Pancreas (tissue), 10 donors: Measurements from ENCODE around the gene RAB24. TPM values are rescaled to one million over a fixed set of nuclear protein-coding genes. Genes with fewer than 3 reads are reported as not detected.

Experiments used
- ATAC-seq, 4 donors: fragments of 200-7000 bp; cut with Tn5 transposase; one replicate each; pipeline versions ENCODE4 v1.8.0 to v1.9.1; 2020; ENCODE audit warnings: mild to moderate bottlenecking in 4 of 4, moderate library complexity in 4 of 4
- DNase-seq, 6 donors: peaks; one replicate each; pipeline ENCODE4 v3.0.0-alpha.2; 2020
- FAIRE-seq: peaks from 2 replicates; lab custom pipeline; 2012; peaks lifted over from hg19 to GRCh38; lab: Jason Lieb, UNC
- H3K27ac ChIP-seq, 4 donors: fragments of 200-600 bp; sonication (generic); 1 replicate in 3 of 4; 2 replicates in 1 of 4; pipeline versions ENCODE4 v1.5.0 to v1.8.0; 2020
- H3K27me3 ChIP-seq, 4 donors: fragments of 200-600 bp; one replicate each; pipeline ENCODE4 v1.8.0; 2021
- H3K36me3 ChIP-seq, 3 donors: fragments of 200-600 bp; sonication (generic) in 1 of 3; one replicate each; pipeline versions ENCODE4 v1.5.0 to v1.8.0; 2020 to 2021
- H3K4me1 ChIP-seq, 3 donors: fragments of 200-600 bp; one replicate each; pipeline ENCODE4 v1.8.0; 2021
- H3K4me3 ChIP-seq, 4 donors: fragments of 200-600 bp; sonication (generic) in 2 of 4; one replicate each; pipeline versions ENCODE4 v1.5.0 to v1.8.0; 2020 to 2021
- H3K9me3 ChIP-seq, 4 donors: fragments of 200-600 bp; one replicate each; pipeline ENCODE4 v1.8.0; 2021
- CTCF ChIP-seq, 4 donors: fragments of 200-600 bp; sonication (generic) in 3 of 4; IDR thresholded peaks; one replicate each; pipeline versions ENCODE4 v1.5.0 to v1.8.0; 2021; ENCODE audit warnings: antibody characterized with exemption in 4 of 4
- WGBS, 2 donors: extraction: QIAGEN DNeasy Blood & Tissue Kit; methylation state at CpG; one replicate each; pipeline ENCODE4 v1.1.7; 2013; 5-methylcytosine and 5-hydroxymethylcytosine counted together
- intact Hi-C, 3 donors: fragments of 100-400 bp; cut with DNase I; formaldehyde crosslinking; loops; one replicate each; pipeline versions ENCODE4 v1.11.1 to v1.14.2; 2022
- polyA plus RNA-seq, 2 donors: library from polyadenylated mRNA; stranded (reverse); fragments of 200-250 nt; gene quantifications; one replicate each; pipeline ENCODE4 v1.2.3, GENCODE V29; 2013
- total RNA-seq, 6 donors: library from RNA; stranded (reverse); fragmentation: NEBNext Ultra II Directional in 4 of 6; extraction: Animal tissue kit (Norgen Biotek cat#: 25700) in 4 of 6; gene quantifications; one replicate each; pipeline versions ENCODE4 v1.2.1 to v1.2.4, GENCODE V29; 2021 to 2023
- donor health status: healthy with polysubstance abuse.
- donor health status: DM: no; HTN: no; CAD: no; lungs with moderate emphysema.
- donor health status: DM: no; HTN: no; CAD: no.
- donor health status: control.
- donor health status: control.
- donor health status: Bipolar disorder and iron deficiency.
- donor health status: DM: yes; HTN: yes; CAD: no.
- donor health status: DM: no; HTN: no; CAD: no.
- donor health status: DM: no; HTN: no; CAD: no.
- donor health status: DM: yes; HTN: yes; CAD: no.

RAB24 gene
- total and polyA plus RNA-seq, 8 donors = 34.5 to 160 (median 38.6) TPM

DNA sequence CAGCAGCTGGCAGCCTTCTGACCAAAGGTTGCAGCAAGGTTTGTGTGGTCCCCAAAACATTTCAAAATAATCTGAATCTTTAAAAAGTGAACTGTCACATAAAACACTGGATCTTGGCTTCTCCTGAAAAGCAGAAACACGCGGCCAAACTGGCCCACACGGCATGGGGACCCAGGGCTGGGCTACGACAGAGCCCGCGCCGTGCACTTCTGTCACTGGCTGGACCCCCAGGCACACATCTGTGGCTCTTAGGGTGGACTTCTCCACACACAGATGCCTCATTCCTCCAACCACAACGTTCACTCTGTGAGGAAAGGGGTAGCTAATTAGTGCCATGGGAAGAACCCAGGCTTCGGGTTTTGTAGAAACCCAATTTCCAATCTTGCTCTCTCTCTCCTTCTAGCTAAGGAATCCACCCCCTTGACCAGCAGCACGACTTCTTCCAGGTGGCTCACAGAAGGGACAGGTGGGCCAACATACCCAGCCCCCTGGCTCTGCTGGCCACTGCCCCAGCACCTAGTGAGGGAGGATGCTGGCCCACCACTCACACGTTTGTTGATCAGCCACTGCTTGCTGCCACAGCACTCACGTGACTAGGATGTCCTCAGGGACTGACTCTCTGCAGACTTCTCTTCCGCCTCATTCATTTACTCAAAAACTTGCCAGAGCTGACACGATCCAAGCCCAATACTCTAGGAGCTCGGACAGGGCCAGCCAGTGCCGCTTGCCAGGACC lies 30.1 kb upstream of the RAB24 start:
- ATAC-seq = no peak
- Histone ChIP-seq H3K4me1 (peaks cover 0 to 10% (median 0%) of the 10 kb centered on the region in 3 donors), H3K27me3 (no peaks in the 10 kb centered on the region), H3K36me3 (peaks cover 0 to 68% (median 47%) of the 10 kb centered on the region in 3 donors), H3K9me3 (no peaks in the 10 kb centered on the region), H3K4me3 (no peak overlapping the region), H3K27ac (no peak overlapping the region)
- peak in 1 of 6 donors; percentile 36 for DNase-seq
- intact Hi-C loops = no loop called here
- 90% methylated on average over 15 to 16 of the region's 16 CpGs for WGBS, 2 donors
- FAIRE-seq = no peak
- no peak for TF ChIP-seq CTCF (IDR thresholded peaks at IDR 0.05)

GRCh38 chr5:177332896-177333260 lies 29.4 kb upstream of the RAB24 start:
- no peak for ATAC-seq
- intact Hi-C loops = no loop called here
- Histone ChIP-seq H3K9me3 (no peaks in the 10 kb centered on the region), H3K4me3 (no peak overlapping the region), H3K27me3 (no peaks in the 10 kb centered on the region), H3K4me1 (peaks cover 0 to 14% (median 5%) of the 10 kb centered on the region in 3 donors), H3K36me3 (peaks cover 0 to 61% (median 40%) of the 10 kb centered on the region in 3 donors), H3K27ac (no peak overlapping the region)
- TF ChIP-seq CTCF (IDR thresholded peaks at IDR 0.05) = no peak
- WGBS, 2 donors = 94 to 95% methylated on average over 13 of the region's 13 CpGs
- no peak for FAIRE-seq
- DNase-seq = peak in 1 of 6 donors; percentile 69

GRCh38 chr5:177332031-177332895 lies 28.7 kb upstream of the RAB24 start:
- no peaks in the 10 kb centered on the region for H3K9me3 ChIP-seq
- DNase-seq (peak in 1 of 6 donors; percentile 74), FAIRE-seq (no peak), ATAC-seq (no peak)
- no peaks in the 10 kb centered on the region for H3K27me3 ChIP-seq
- WGBS, 2 donors = 94 to 95% methylated on average over 35 of the region's 35 CpGs
- no peak overlapping the region for H3K4me3 ChIP-seq
- peaks cover 0 to 54% (median 39%) of the 10 kb centered on the region in 3 donors for H3K36me3 ChIP-seq
- TF ChIP-seq CTCF (IDR thresholded peaks at IDR 0.05) = no peak
- H3K27ac ChIP-seq = no peak overlapping the region
- peaks cover 0 to 14% (median 11%) of the 10 kb centered on the region in 3 donors for H3K4me1 ChIP-seq
- intact Hi-C loops = no loop called here

DNA sequence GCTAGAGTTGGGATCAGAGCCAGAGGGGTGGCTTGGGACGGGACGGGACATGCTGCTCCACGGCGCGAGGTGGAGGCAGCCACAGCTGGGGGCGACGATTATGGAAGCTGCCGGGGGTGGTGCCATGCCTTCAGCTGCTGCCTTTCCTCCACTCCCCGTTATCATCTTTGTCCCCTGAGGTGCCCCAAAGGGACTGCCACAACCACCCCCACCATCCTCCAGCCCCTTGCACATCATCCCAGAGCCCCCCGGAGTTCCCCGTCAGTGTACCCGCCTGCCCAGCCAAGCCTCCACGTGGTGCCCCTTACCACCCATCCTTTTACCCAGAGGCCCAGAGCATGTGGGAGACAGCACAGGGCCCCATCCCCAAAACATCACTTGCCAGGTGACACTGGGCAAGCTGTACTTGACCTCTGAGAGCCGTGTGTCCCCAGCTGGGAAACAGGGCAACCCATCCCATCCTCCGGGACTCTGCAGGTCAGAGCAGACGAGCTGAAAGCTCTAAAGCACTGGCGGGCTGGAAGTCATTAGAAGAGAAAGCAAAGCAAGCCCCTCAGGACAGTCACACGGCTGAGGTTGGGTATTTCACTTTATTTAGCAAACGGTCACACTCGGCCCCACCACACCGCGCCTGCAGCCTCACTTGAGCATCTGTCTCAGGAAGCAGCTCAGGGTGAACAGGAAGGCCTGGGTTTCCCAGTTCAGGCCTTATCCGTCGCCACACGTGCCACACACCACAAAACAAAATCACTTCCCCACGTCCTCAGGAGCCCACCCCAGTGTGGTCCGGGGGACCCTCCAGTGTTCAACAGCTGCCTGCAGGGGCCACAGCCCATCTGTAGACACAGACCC lies 27.7 kb upstream of the RAB24 start:
- no peak for FAIRE-seq
- WGBS, 2 donors = 92 to 93% methylated on average over 27 of the region's 27 CpGs

More for the DNA sequence above, 27.7 kb upstream of the RAB24 start:
- no peak for TF ChIP-seq CTCF (IDR thresholded peaks at IDR 0.05)
- Histone ChIP-seq H3K36me3 (peaks cover 0 to 44% (median 31%) of the 10 kb centered on the region in 3 donors), H3K27me3 (no peaks in the 10 kb centered on the region), H3K9me3 (no peaks in the 10 kb centered on the region), H3K27ac (no peak overlapping the region), H3K4me1 (peaks cover 0 to 16% (median 15%) of the 10 kb centered on the region in 3 donors), H3K4me3 (no peak overlapping the region)
- peak in 2 of 6 donors; percentile 45 to 54 for DNase-seq
- ATAC-seq = no peak
- intact Hi-C loops = no loop called here
